Liver (tissue), 9 donors: ENCODE data around the gene AP5M1. TPM values are rescaled to one million over a fixed set of nuclear protein-coding genes. Genes with fewer than 3 reads are reported as not detected.

Source experiments
- DNase-seq: peaks from one replicate; pipeline ENCODE4 v3.0.0-alpha.2; 2017; ENCODE audit warnings: low spot score
- H3K27ac ChIP-seq, 2 donors: one replicate each; pipeline ENCODE4 v1.7.0; 2013; ENCODE audit warnings: inconsistent platforms in 2 of 2, low read length in 2 of 2, control low read depth in 1 of 2, low read depth in 1 of 2, mild to moderate bottlenecking in 1 of 2
- H3K27me3 ChIP-seq, 4 donors: one replicate each; pipeline versions ENCODE4 v1.6.1 to v1.7.0; 2013; ENCODE audit warnings: low read length in 3 of 4, inconsistent platforms in 1 of 4, mild to moderate bottlenecking in 1 of 4, moderate library complexity in 1 of 4; ENCODE audit not compliant: control insufficient read depth in 4 of 4, insufficient read depth in 4 of 4
- H3K36me3 ChIP-seq, 4 donors: one replicate each; pipeline versions ENCODE4 v1.6.1 to v1.7.0; 2013; ENCODE audit warnings: low read length in 3 of 4, mild to moderate bottlenecking in 3 of 4, low read depth in 1 of 4, moderate library complexity in 1 of 4; ENCODE audit not compliant: control insufficient read depth in 4 of 4, insufficient read depth in 3 of 4
- H3K4me1 ChIP-seq, 4 donors: one replicate each; pipeline versions ENCODE4 v1.6.1 to v1.7.0; 2013; ENCODE audit warnings: low read length in 3 of 4, mild to moderate bottlenecking in 3 of 4, moderate library complexity in 1 of 4; ENCODE audit not compliant: control insufficient read depth in 4 of 4, insufficient read depth in 4 of 4
- H3K4me3 ChIP-seq, 3 donors: one replicate each; pipeline versions ENCODE4 v1.6.1 to v1.7.0; 2013; ENCODE audit warnings: low read length in 3 of 3, control low read depth in 1 of 3, low read depth in 1 of 3, mild to moderate bottlenecking in 1 of 3
- H3K9ac ChIP-seq, 2 donors: one replicate each; pipeline ENCODE4 v1.7.0; 2013; ENCODE audit warnings: low read length in 2 of 2, mild to moderate bottlenecking in 2 of 2, moderate library complexity in 2 of 2, control low read depth in 1 of 2, low read depth in 1 of 2
- H3K9me3 ChIP-seq, 4 donors: one replicate each; pipeline versions ENCODE4 v1.6.1 to v1.7.0; 2013; ENCODE audit warnings: low read length in 3 of 4; ENCODE audit not compliant: control insufficient read depth in 4 of 4
- EGR1 ChIP-seq, 2 donors: IDR thresholded peaks; 2 replicates each; pipeline ENCODE4 v1.6.1; 2016 to 2018; ENCODE audit warnings: antibody characterized with exemption in 2 of 2, low read depth in 2 of 2
- FOXA1 ChIP-seq: IDR thresholded peaks from 2 replicates; pipeline ENCODE4 v1.6.1; 2016; ENCODE audit warnings: antibody characterized with exemption
- FOXA2 ChIP-seq: IDR thresholded peaks from 2 replicates; pipeline ENCODE4 v1.6.1; 2016; ENCODE audit warnings: antibody characterized with exemption
- GABPA ChIP-seq, 2 donors: IDR thresholded peaks in 1 of 2; conservative IDR thresholded peaks in 1 of 2; 2 replicates each; pipeline ENCODE4 v1.6.1; 2016; ENCODE audit warnings: antibody characterized with exemption in 2 of 2, mild to moderate bottlenecking in 1 of 2, moderate library complexity in 1 of 2
- HNF4A ChIP-seq, 2 donors: conservative IDR thresholded peaks; 2 replicates each; pipeline ENCODE4 v1.6.1; 2016; ENCODE audit warnings: antibody characterized with exemption in 2 of 2, mild to moderate bottlenecking in 2 of 2
- HNF4G ChIP-seq: IDR thresholded peaks from 2 replicates; pipeline ENCODE4 v1.6.1; 2016; ENCODE audit warnings: antibody characterized with exemption
- JUND ChIP-seq, 2 donors: IDR thresholded peaks; 2 replicates each; pipeline ENCODE4 v1.6.1; 2016; ENCODE audit warnings: antibody characterized with exemption in 2 of 2
- NR2F2 ChIP-seq: IDR thresholded peaks from 2 replicates; pipeline ENCODE4 v1.6.1; 2016; ENCODE audit warnings: antibody characterized with exemption
- RAD21 ChIP-seq, 2 donors: IDR thresholded peaks; 2 replicates each; pipeline ENCODE4 v1.6.1; 2016; ENCODE audit warnings: antibody characterized with exemption in 2 of 2, mild to moderate bottlenecking in 2 of 2
- RXRA ChIP-seq, 2 donors: IDR thresholded peaks; 2 replicates each; pipeline ENCODE4 v1.6.1; 2017 to 2018; ENCODE audit warnings: antibody characterized with exemption in 2 of 2, mild to moderate bottlenecking in 1 of 2
- SP1 ChIP-seq: IDR thresholded peaks from 2 replicates; pipeline ENCODE4 v1.6.1; 2018; ENCODE audit warnings: antibody characterized with exemption, mild to moderate bottlenecking
- TAF1 ChIP-seq: conservative IDR thresholded peaks from 2 replicates; pipeline ENCODE4 v1.6.1; 2016; ENCODE audit warnings: antibody characterized with exemption, mild to moderate bottlenecking
- YY1 ChIP-seq: IDR thresholded peaks from 2 replicates; pipeline ENCODE4 v1.6.1; 2016; ENCODE audit warnings: antibody characterized with exemption, mild to moderate bottlenecking
- WGBS: extraction: QIAGEN DNeasy Blood & Tissue Kit; methylation state at CpG from one replicate; pipeline ENCODE4 v1.1.7; 2013; 5-methylcytosine and 5-hydroxymethylcytosine counted together
- polyA plus RNA-seq, 2 donors: library from polyadenylated mRNA; stranded (reverse) in 1 of 2; unstranded in 1 of 2; fragments of 200-250 nt in 1 of 2; fragments of >200 nt in 1 of 2; fragmentation: Nextera tagmentation in 1 of 2; extraction: Ambion mirVana in 1 of 2; gene quantifications; one replicate each; pipeline versions ENCODE4 v1.2.1 to v1.2.3, GENCODE V29; 2013 to 2015
- total RNA-seq, 2 donors: library from RNA; depleted of rRNA; stranded (reverse); fragments of >200 nt; gene quantifications; one replicate each; pipeline ENCODE4 v1.2.3, GENCODE V29; 2014
- TF ChIP-seq, protein P1 (sequence below): IDR thresholded peaks from 2 replicates; pipeline ENCODE4 v1.6.1; 2016; ENCODE audit warnings: antibody characterized with exemption
- TF ChIP-seq, protein P2 (sequence below): fragments of 150-350 bp; IDR thresholded peaks from 2 replicates; pipeline ENCODE4 v1.5.1; 2017; ENCODE audit warnings: improper control_type of control experiment, low read depth, low read length; ENCODE audit not compliant: missing input control
- TF ChIP-seq, protein P3 (sequence below): IDR thresholded peaks from 2 replicates; pipeline ENCODE4 v1.6.1; 2016; ENCODE audit warnings: antibody characterized with exemption, mild to moderate bottlenecking
- TF ChIP-seq, protein P4 (sequence below): IDR thresholded peaks from 2 replicates; pipeline ENCODE4 v1.6.1; 2016; ENCODE audit warnings: antibody characterized with exemption
- TF ChIP-seq, protein P5 (sequence below): IDR thresholded peaks from 2 replicates; pipeline ENCODE4 v1.6.1; 2016; ENCODE audit warnings: antibody characterized with exemption
- donor health status: healthy.
- donor health status: healthy.
- donor health status: healthy.
- donor health status: healthy.
- donor health status: healthy.

The AP5M1 gene
- total and polyA plus RNA-seq, 4 donors = 11.8 to 17.5 (median 14.5) TPM

DNA sequence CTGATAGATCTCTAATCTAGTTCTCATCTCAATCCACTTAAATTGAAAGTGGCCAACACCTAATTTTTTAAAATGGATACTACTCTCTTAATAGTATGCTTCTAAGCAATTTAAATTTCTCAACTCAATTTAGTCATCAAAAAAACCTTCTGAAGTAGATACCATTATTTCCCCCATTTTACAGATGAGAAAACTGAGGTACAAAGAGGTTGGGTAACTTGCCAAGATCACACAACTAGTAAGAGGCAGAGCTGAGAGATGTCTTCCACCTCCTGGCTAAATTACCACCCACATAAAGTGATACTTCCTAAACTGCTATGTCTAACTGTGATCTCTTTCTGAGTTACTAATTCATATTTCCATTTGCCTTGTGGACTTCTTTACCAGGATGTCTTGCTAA, 6.7 kb upstream of the AP5M1 start:
- H3K9me3 ChIP-seq = no peaks in the 10 kb centered on the region
- no peaks in the 10 kb centered on the region for H3K27me3 ChIP-seq
- DNase-seq = no peak
- no peak overlapping the region for H3K9ac ChIP-seq
- no peak for TF ChIP-seq GABPA (IDR thresholded peaks at IDR 0.05 in 1 of 2, conservative IDR thresholded peaks at IDR 0.05 in 1 of 2)
- no peak for TF ChIP-seq FOXA1
- TF ChIP-seq, protein P1, sequence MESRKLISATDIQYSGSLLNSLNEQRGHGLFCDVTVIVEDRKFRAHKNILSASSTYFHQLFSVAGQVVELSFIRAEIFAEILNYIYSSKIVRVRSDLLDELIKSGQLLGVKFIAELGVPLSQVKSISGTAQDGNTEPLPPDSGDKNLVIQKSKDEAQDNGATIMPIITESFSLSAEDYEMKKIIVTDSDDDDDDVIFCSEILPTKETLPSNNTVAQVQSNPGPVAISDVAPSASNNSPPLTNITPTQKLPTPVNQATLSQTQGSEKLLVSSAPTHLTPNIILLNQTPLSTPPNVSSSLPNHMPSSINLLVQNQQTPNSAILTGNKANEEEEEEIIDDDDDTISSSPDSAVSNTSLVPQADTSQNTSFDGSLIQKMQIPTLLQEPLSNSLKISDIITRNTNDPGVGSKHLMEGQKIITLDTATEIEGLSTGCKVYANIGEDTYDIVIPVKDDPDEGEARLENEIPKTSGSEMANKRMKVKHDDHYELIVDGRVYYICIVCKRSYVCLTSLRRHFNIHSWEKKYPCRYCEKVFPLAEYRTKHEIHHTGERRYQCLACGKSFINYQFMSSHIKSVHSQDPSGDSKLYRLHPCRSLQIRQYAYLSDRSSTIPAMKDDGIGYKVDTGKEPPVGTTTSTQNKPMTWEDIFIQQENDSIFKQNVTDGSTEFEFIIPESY = no peak
- TF ChIP-seq HNF4A (conservative IDR thresholded peaks at IDR 0.05) = no peak
- TF ChIP-seq YY1 = no peak
- TF ChIP-seq NR2F2 = no peak
- H3K27ac ChIP-seq = no peak overlapping the region
- H3K4me1 ChIP-seq = peaks cover 1 to 28% (median 13%) of the 10 kb centered on the region in 4 donors
- H3K4me3 ChIP-seq = no peak overlapping the region
- H3K36me3 ChIP-seq = peaks cover 0 to 2% (median 0%) of the 10 kb centered on the region in 4 donors

DNA sequence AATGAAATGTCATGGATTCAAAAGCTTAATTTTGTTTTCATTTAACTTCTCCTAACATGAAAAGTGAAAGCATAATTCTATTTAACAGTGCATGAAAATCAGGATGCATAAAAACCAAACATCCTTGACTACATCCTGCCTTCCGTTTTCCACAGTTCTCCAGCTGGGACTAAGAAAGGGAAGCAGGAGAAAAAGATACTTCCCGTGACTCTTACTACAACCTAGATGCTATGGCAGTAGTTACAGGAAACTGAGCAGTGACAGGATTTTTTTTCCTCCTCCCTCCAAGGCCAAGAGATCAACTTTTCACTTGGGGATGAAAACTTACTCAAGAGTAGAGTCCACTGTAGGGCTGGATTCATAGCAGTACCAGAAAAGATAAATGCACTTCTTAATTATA, 2.7 kb upstream of the AP5M1 start:
- Histone ChIP-seq H3K9ac (no peak overlapping the region), H3K4me1 (peaks cover 3 to 45% (median 28%) of the 10 kb centered on the region in 4 donors), H3K27me3 (no peaks in the 10 kb centered on the region), H3K4me3 (no peak overlapping the region), H3K36me3 (peaks cover 0 to 2% (median 0%) of the 10 kb centered on the region in 4 donors), H3K27ac (no peak overlapping the region), H3K9me3 (no peaks in the 10 kb centered on the region)
- WGBS = 66% methylated on average over 2 of the region's 2 CpGs
- TF ChIP-seq YY1 = no peak
- TF ChIP-seq, protein P2, sequence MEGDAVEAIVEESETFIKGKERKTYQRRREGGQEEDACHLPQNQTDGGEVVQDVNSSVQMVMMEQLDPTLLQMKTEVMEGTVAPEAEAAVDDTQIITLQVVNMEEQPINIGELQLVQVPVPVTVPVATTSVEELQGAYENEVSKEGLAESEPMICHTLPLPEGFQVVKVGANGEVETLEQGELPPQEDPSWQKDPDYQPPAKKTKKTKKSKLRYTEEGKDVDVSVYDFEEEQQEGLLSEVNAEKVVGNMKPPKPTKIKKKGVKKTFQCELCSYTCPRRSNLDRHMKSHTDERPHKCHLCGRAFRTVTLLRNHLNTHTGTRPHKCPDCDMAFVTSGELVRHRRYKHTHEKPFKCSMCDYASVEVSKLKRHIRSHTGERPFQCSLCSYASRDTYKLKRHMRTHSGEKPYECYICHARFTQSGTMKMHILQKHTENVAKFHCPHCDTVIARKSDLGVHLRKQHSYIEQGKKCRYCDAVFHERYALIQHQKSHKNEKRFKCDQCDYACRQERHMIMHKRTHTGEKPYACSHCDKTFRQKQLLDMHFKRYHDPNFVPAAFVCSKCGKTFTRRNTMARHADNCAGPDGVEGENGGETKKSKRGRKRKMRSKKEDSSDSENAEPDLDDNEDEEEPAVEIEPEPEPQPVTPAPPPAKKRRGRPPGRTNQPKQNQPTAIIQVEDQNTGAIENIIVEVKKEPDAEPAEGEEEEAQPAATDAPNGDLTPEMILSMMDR = no peak
- no peak for TF ChIP-seq RAD21 (IDR thresholded peaks at IDR 0.05)
- TF ChIP-seq, protein P3, sequence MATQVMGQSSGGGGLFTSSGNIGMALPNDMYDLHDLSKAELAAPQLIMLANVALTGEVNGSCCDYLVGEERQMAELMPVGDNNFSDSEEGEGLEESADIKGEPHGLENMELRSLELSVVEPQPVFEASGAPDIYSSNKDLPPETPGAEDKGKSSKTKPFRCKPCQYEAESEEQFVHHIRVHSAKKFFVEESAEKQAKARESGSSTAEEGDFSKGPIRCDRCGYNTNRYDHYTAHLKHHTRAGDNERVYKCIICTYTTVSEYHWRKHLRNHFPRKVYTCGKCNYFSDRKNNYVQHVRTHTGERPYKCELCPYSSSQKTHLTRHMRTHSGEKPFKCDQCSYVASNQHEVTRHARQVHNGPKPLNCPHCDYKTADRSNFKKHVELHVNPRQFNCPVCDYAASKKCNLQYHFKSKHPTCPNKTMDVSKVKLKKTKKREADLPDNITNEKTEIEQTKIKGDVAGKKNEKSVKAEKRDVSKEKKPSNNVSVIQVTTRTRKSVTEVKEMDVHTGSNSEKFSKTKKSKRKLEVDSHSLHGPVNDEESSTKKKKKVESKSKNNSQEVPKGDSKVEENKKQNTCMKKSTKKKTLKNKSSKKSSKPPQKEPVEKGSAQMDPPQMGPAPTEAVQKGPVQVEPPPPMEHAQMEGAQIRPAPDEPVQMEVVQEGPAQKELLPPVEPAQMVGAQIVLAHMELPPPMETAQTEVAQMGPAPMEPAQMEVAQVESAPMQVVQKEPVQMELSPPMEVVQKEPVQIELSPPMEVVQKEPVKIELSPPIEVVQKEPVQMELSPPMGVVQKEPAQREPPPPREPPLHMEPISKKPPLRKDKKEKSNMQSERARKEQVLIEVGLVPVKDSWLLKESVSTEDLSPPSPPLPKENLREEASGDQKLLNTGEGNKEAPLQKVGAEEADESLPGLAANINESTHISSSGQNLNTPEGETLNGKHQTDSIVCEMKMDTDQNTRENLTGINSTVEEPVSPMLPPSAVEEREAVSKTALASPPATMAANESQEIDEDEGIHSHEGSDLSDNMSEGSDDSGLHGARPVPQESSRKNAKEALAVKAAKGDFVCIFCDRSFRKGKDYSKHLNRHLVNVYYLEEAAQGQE = no peak
- TF ChIP-seq NR2F2 = no peak
- no peak for TF ChIP-seq FOXA1
- no peak for TF ChIP-seq SP1
- TF ChIP-seq, protein P4, sequence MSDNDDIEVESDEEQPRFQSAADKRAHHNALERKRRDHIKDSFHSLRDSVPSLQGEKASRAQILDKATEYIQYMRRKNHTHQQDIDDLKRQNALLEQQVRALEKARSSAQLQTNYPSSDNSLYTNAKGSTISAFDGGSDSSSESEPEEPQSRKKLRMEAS = no peak
- TF ChIP-seq TAF1 = no peak
- TF ChIP-seq, protein P1 = no peak
- TF ChIP-seq HNF4A (conservative IDR thresholded peaks at IDR 0.05) = no peak
- TF ChIP-seq HNF4G = no peak
- no peak for TF ChIP-seq GABPA (IDR thresholded peaks at IDR 0.05 in 1 of 2, conservative IDR thresholded peaks at IDR 0.05 in 1 of 2)
- no peak for TF ChIP-seq FOXA2
- TF ChIP-seq RXRA (IDR thresholded peaks at IDR 0.05) = no peak
- TF ChIP-seq EGR1 (IDR thresholded peaks at IDR 0.05; ENCODE audit: low read depth in 2 of 2) = no peak
- TF ChIP-seq JUND (IDR thresholded peaks at IDR 0.05) = no peak
- TF ChIP-seq, protein P5, sequence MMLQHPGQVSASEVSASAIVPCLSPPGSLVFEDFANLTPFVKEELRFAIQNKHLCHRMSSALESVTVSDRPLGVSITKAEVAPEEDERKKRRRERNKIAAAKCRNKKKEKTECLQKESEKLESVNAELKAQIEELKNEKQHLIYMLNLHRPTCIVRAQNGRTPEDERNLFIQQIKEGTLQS = no peak
- no peak for DNase-seq
